ENCODE results near the gene IGF2BP2.

GRCh38 chr3:185740133-185740532 is 84.7 kb downstream of the IGF2BP2 start:
- TF ChIP-seq EZH2 (IDR thresholded peaks at IDR 0.05; ENCODE audit: borderline replicate concordance, low read length), result no peak
- no peak for TF ChIP-seq CTCF (conservative IDR thresholded peaks at IDR 0.05 in 1 of 2, IDR thresholded peaks at IDR 0.05 in 1 of 2; ENCODE audit: extremely low read depth in 1 of 2, insufficient read depth in 1 of 2, low read depth in 1 of 2, low read length in 2 of 2)

Measured in mammary epithelial cell (primary cell).